GM23338 (cell line): Measurements from ENCODE around the gene DBNL.

Source experiments
- CREB1 ChIP-seq: fragments of 250-450 bp; sonication (Bioruptor Pico); IDR thresholded peaks from 2 replicates; pipeline ENCODE4 v1.5.0; 2020; ENCODE audit warnings: low read depth, mild to moderate bottlenecking, moderate library complexity
- CTCF ChIP-seq, 2 experiments: fragments of 200-600 bp in 1 of 2; sonication (generic) in 1 of 2; conservative IDR thresholded peaks; 2 replicates each; pipeline versions ENCODE4 v1.5.1 to v1.6.1; 2016 to 2017; ENCODE audit warnings: antibody characterized with exemption in 2 of 2, low read depth in 2 of 2, mild to moderate bottlenecking in 2 of 2, moderate library complexity in 1 of 2
- EZH2 ChIP-seq: fragments of 200-600 bp; sonication (generic); IDR thresholded peaks from one replicate; pipeline ENCODE4 v1.8.0; 2017; ENCODE audit warnings: antibody characterized with exemption, mild to moderate bottlenecking, low read depth; ENCODE audit not compliant: unreplicated experiment
- JUNB ChIP-seq: IDR thresholded peaks from one replicate; pipeline ENCODE4 v1.6.1; 2016; ENCODE audit warnings: antibody characterized with exemption; ENCODE audit not compliant: unreplicated experiment
- POLR2AphosphoS5 ChIP-seq: IDR thresholded peaks from 2 replicates; pipeline ENCODE4 v1.6.1; 2016; ENCODE audit warnings: antibody characterized with exemption, low read depth
- REST ChIP-seq: IDR thresholded peaks from one replicate; pipeline ENCODE4 v1.6.1; 2018; ENCODE audit warnings: antibody characterized with exemption; ENCODE audit not compliant: unreplicated experiment
- STAT1 ChIP-seq: IDR thresholded peaks from one replicate; pipeline ENCODE4 v1.6.1; 2016; ENCODE audit warnings: antibody characterized with exemption; ENCODE audit not compliant: unreplicated experiment

- no peak for TF ChIP-seq CTCF (conservative IDR thresholded peaks at IDR 0.05; ENCODE audit: low read depth in 2 of 2)
- peak; percentile 55 for TF ChIP-seq REST
- TF ChIP-seq CREB1: no peak
- no peak for TF ChIP-seq STAT1
- TF ChIP-seq POLR2AphosphoS5: no peak
- TF ChIP-seq EZH2: no peak
- no peak for TF ChIP-seq JUNB
Observed at GRCh38 chr7:44052771-44053365, 8.4 kb downstream of the DBNL start.
